ENCODE measurements around the gene TFF2. TPM values are rescaled to one million over a fixed set of nuclear protein-coding genes. Genes with fewer than 3 reads are reported as not detected.

TFF2 gene
- total RNA-seq, 6 donors from 2014 or later: not detected

DNA sequence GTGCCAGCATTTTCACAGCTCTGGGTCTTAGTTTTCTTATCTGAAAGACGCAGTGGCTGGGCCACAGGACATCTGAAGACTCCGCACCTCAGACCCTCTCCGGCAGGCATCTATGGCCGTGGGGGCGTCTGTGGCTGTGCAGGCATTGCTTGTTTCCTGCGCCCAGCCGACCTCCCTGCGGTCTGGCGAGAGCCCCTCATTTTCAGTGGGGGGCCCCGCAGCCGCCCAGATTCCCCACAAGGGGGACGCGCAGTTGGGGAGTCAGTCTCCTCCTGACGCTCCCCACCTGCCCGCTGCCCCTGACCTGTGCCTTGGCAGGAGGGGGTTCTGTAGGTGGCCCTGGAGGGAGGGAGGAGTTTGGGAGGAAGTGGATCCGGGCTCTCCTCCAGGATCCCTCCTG, 19.0 kb upstream of the TFF2 start:
- no peaks in the 10 kb centered on the region for H3K4me1 ChIP-seq
- no peak overlapping the region for H3K27ac ChIP-seq
- no peaks in the 10 kb centered on the region for H3K9me3 ChIP-seq
- H3K27me3 ChIP-seq: no peaks in the 10 kb centered on the region
- H3K4me3 ChIP-seq: no peak overlapping the region
- DNase-seq: peak in 1 of 2 donors; percentile 52
- WGBS, 2 donors: 80 to 89% methylated on average over 1 to 16 of the region's 16 CpGs
- ATAC-seq (ENCODE audit: low FRiP score in 2 of 2): no peak
- TF ChIP-seq EP300 (IDR thresholded peaks at IDR 0.05) (no peak), POLR2A (IDR thresholded peaks at IDR 0.05) (no peak), POLR2AphosphoS5 (IDR thresholded peaks at IDR 0.05) (no peak)
- TF ChIP-seq, protein P1, sequence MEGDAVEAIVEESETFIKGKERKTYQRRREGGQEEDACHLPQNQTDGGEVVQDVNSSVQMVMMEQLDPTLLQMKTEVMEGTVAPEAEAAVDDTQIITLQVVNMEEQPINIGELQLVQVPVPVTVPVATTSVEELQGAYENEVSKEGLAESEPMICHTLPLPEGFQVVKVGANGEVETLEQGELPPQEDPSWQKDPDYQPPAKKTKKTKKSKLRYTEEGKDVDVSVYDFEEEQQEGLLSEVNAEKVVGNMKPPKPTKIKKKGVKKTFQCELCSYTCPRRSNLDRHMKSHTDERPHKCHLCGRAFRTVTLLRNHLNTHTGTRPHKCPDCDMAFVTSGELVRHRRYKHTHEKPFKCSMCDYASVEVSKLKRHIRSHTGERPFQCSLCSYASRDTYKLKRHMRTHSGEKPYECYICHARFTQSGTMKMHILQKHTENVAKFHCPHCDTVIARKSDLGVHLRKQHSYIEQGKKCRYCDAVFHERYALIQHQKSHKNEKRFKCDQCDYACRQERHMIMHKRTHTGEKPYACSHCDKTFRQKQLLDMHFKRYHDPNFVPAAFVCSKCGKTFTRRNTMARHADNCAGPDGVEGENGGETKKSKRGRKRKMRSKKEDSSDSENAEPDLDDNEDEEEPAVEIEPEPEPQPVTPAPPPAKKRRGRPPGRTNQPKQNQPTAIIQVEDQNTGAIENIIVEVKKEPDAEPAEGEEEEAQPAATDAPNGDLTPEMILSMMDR (IDR thresholded peaks at IDR 0.05): no peak
- H3K36me3 ChIP-seq: no peaks in the 10 kb centered on the region

DNA sequence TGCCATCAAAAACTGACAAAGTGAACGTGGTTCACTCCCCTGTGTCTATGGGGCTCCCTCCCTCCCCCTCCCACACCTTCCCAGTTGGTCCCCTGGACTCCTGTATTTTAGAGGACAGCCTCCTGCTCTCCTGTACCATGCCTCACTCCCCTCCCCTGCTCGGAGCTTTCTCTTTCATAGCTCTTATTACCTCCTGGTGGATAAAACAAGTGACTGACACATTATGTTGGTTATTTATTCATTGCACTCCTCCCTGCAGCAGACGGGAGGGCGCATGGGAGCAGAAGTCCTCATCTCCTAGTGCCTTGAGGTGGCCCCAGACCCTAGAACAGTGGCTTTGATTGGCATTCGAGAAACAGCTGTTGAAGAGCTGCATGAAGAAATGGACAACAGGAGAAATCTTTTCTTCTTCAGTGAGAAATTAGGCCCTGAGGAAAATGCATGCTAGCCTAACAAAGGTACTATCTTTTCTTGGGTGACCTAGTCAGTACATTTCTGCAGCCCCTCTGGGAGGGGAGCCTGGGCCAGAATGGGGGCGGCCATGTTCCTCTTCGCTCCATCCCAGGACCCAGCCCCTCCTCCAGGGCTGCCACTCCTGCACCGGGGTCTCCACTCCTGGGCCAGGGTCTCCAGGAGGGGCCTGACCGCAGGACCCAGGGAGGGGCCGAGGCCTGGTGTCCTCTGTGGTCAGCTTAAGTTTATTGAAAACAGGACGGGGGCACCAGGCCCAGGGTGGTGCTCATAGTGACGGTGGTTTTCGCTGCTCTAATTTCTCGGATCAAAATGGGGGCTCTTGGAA, 16.8 kb upstream of the TFF2 start:
- 87 to 92% methylated on average over 9 to 14 of the region's 14 CpGs for WGBS, 2 donors
- ATAC-seq (ENCODE audit: low FRiP score in 2 of 2) (no peak), DNase-seq (peak in 1 of 2 donors; percentile 58)

DNA sequence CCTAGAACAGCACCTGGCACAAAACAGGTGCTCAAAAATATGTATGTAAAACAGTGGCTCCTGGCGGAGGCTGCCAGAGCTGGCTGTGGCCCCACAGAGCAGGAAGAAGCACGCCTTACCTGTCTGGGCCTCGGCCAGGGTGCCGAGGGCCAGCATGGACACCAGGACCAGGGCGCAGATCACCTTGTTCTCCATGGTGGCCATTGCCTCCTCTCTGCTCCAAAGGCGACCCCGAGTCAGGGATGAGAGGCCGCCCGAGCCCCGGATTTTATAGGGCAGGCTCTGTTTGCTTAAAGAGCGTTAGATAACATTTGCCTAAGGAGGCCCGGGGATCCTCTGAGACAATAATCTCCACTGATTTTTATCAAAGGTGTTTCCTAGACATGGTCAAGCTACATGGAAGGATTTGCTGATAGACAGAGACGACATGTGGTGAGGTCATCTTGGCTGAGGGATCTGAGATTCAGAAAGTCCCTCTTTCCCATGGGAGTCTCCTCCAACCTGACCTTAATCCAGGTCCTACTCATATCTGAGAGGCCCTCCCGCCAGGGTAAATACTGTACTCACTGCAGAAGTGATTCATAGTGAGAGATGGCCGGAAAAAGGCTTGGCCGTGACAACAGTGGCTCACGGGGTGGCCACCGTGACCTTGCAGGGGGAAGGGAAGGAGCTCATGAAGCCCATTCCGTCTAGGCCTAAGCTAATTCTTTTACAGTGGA, 15.7 kb upstream of the TFF2 start, which contains the start of gene TFF1:
TSS of gene TFF1 (minus strand) at position 244 of the 719 bp plus-strand sequence. CDS start at position 204, 40 bp downstream.
- Histone ChIP-seq H3K27me3 (no peaks in the 10 kb centered on the region), H3K27ac (no peak within 1 kb of the TSS), H3K4me1 (no peaks in the 10 kb centered on the region), H3K36me3 (no peaks in the 10 kb centered on the region), H3K4me3 (no peak within 1 kb of the TSS), H3K9me3 (no peaks in the 10 kb centered on the region)
- DNase-seq (peak; percentile 48 to 52), ATAC-seq (ENCODE audit: low FRiP score in 2 of 2) (no peak)
- TF ChIP-seq POLR2A (IDR thresholded peaks at IDR 0.05) (no peak), POLR2AphosphoS5 (IDR thresholded peaks at IDR 0.05) (no peak), EP300 (IDR thresholded peaks at IDR 0.05) (no peak)
- TF ChIP-seq, protein P1 (IDR thresholded peaks at IDR 0.05): no peak
- 74 to 87% methylated on average over 17 to 19 of the region's 19 CpGs for WGBS, 2 donors

More for the DNA sequence above, 16.8 kb upstream of the TFF2 start:
- Histone ChIP-seq H3K4me3 (no peak overlapping the region), H3K9me3 (no peaks in the 10 kb centered on the region), H3K27ac (no peak overlapping the region), H3K4me1 (no peaks in the 10 kb centered on the region), H3K27me3 (no peaks in the 10 kb centered on the region), H3K36me3 (no peaks in the 10 kb centered on the region)
- no peak for TF ChIP-seq EP300 (IDR thresholded peaks at IDR 0.05)
- TF ChIP-seq POLR2A (IDR thresholded peaks at IDR 0.05): no peak
- TF ChIP-seq, protein P1 (IDR thresholded peaks at IDR 0.05): no peak
- no peak for TF ChIP-seq POLR2AphosphoS5 (IDR thresholded peaks at IDR 0.05)

DNA sequence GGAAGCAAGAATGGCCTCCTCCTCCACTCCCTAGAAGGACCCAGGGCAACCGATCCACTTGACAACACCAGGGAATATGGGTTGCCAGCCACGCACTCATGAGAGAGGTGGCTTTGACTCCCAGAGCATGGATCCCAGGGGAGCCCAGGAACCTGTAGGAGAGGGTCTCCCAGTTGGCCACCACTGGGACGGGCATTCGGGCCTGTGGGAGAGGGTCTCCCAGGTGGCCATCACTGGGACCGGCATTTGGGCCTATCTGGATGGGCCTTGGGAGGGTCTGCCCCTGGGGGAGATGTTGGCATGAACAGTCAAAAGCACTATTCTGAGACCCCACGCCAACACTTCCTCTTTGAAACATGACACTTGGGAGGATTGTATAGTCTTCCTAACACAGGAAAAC, 15.0 kb upstream of the TFF2 start:
- H3K4me1 ChIP-seq: no peaks in the 10 kb centered on the region
- no peak overlapping the region for H3K27ac ChIP-seq
- no peak overlapping the region for H3K4me3 ChIP-seq
- no peak for ATAC-seq (ENCODE audit: low FRiP score in 2 of 2)
- TF ChIP-seq POLR2A (IDR thresholded peaks at IDR 0.05) (no peak), EP300 (IDR thresholded peaks at IDR 0.05) (no peak), POLR2AphosphoS5 (IDR thresholded peaks at IDR 0.05) (no peak)
- TF ChIP-seq, protein P1 (IDR thresholded peaks at IDR 0.05): no peak
- no peaks in the 10 kb centered on the region for H3K36me3 ChIP-seq
- 89 to 91% methylated on average over 2 to 6 of the region's 6 CpGs for WGBS, 2 donors
- DNase-seq: no peak
- no peaks in the 10 kb centered on the region for H3K27me3 ChIP-seq
- H3K9me3 ChIP-seq: no peaks in the 10 kb centered on the region
